T-cell (primary cell): ENCODE data around the gene PSMD14. TPM values are rescaled to one million over a fixed set of nuclear protein-coding genes. Genes with fewer than 3 reads are reported as not detected.

Experiments used
- ATAC-seq, 4 experiments: fragments of 200-7000 bp in 3 of 4; fragments of 150-1000 bp in 1 of 4; cut with Tn5 transposase; replicated peaks in 1 of 4; 1 replicate in 3 of 4; 2 replicates in 1 of 4; pipeline ENCODE4 v1.10.0; 2021; ENCODE audit warnings: moderate library complexity in 3 of 4, mild to moderate bottlenecking in 2 of 4, moderate number of reproducible peaks in 1 of 4
- CTCF ChIA-PET, 2 donors: fragments of 300-600 bp; sonication (Branson Sonifier 250); formaldehyde crosslinking; loops; one replicate each; lab custom pipeline; 2022; ENCODE audit warnings: antibody characterized with exemption in 2 of 2; lab: Charles Lee
- POLR2A ChIA-PET, 2 donors: fragments of 300-600 bp; sonication (Branson Sonifier 250); formaldehyde crosslinking; loops; one replicate each; lab custom pipeline; 2022; ENCODE audit warnings: antibody characterized with exemption in 2 of 2; lab: Charles Lee
- DNase-seq, 35 experiments: peaks; one replicate each; pipeline versions ENCODE4 v3.0.0 to v3.0.0-alpha.2; 2013 to 2023
- H3K27ac ChIP-seq: one replicate; pipeline ENCODE4 v1.5.1; 2013; ENCODE audit warnings: low read length
- H3K27me3 ChIP-seq, 2 experiments: replicated peaks in 1 of 2; 1 replicate in 1 of 2; 2 replicates in 1 of 2; pipeline versions ENCODE4 v1.6.1 to v1.7.0; 2013; ENCODE audit warnings: low read length in 1 of 2, mixed read lengths in 1 of 2; ENCODE audit not compliant: control insufficient read depth in 2 of 2, insufficient read depth in 2 of 2; ENCODE audit errors: extremely low read depth in 1 of 2
- H3K36me3 ChIP-seq, 2 donors: 1 replicate in 1 of 2; 2 replicates in 1 of 2; pipeline versions ENCODE4 v1.6.1 to v1.7.0; 2013; ENCODE audit warnings: low read length in 1 of 2; ENCODE audit not compliant: control insufficient read depth in 2 of 2, insufficient read depth in 1 of 2; ENCODE audit errors: extremely low read depth in 1 of 2
- H3K4me1 ChIP-seq, 2 experiments: 1 replicate in 1 of 2; 2 replicates in 1 of 2; pipeline versions ENCODE4 v1.6.1 to v1.7.0; 2013; ENCODE audit warnings: low read length in 2 of 2, mixed read lengths in 1 of 2; ENCODE audit not compliant: insufficient read depth in 2 of 2, control insufficient read depth in 1 of 2; ENCODE audit errors: extremely low read depth in 1 of 2
- H3K4me3 ChIP-seq, 2 donors: 1 replicate in 1 of 2; 2 replicates in 1 of 2; pipeline versions ENCODE4 v1.5.1 to v1.7.0; 2013; ENCODE audit warnings: mild to moderate bottlenecking in 2 of 2, low read length in 1 of 2, moderate library complexity in 1 of 2; ENCODE audit not compliant: control insufficient read depth in 1 of 2; ENCODE audit errors: extremely low read depth in 1 of 2
- H3K9me3 ChIP-seq: 2 replicates; pipeline ENCODE4 v1.7.0; 2013
- H3K27ac Mint-ChIP-seq, 2 donors: one replicate each; pipeline ENCODE4 v1.8.0; 2020 to 2021; ENCODE audit warnings: mild to moderate bottlenecking in 2 of 2, mixed read lengths in 2 of 2
- H3K27me3 Mint-ChIP-seq, 2 donors: one replicate each; pipeline ENCODE4 v1.8.0; 2021 to 2022; ENCODE audit warnings: mixed read lengths in 2 of 2
- H3K36me3 Mint-ChIP-seq: one replicate; pipeline ENCODE4 v1.8.0; 2021; ENCODE audit warnings: mixed read lengths
- H3K4me1 Mint-ChIP-seq, 3 donors: one replicate each; pipeline ENCODE4 v1.8.0; 2020 to 2022; ENCODE audit warnings: mixed read lengths in 3 of 3, mild to moderate bottlenecking in 1 of 3
- H3K4me3 Mint-ChIP-seq, 3 donors: one replicate each; pipeline ENCODE4 v1.8.0; 2020 to 2022; ENCODE audit warnings: mild to moderate bottlenecking in 3 of 3, mixed read lengths in 3 of 3, moderate library complexity in 3 of 3
- H3K9me3 Mint-ChIP-seq, 3 donors: one replicate each; pipeline ENCODE4 v1.8.0; 2020 to 2022; ENCODE audit warnings: mixed read lengths in 3 of 3
- WGBS: methylation state at CpG from one replicate; pipeline ENCODE4 v1.1.5; 2013; ENCODE audit warnings: missing lambda C conversion rate; ENCODE audit not compliant: insufficient coverage; 5-methylcytosine and 5-hydroxymethylcytosine counted together
- total RNA-seq, 35 experiments: library from RNA in 6 of 35; stranded (reverse) in 6 of 35; fragments of 120-200 nt in 1 of 35; gene quantifications; one replicate each; pipeline versions ENCODE4 v1.2.1 to v1.2.4 and lab custom pipeline; 2013 to 2026

The PSMD14 gene
- total RNA-seq, 5 donors from 2014 or later (not counting 1 experiment from before 2014, with no cell fraction given): 18.7 to 24.9 (median 21.2) TPM

DNA sequence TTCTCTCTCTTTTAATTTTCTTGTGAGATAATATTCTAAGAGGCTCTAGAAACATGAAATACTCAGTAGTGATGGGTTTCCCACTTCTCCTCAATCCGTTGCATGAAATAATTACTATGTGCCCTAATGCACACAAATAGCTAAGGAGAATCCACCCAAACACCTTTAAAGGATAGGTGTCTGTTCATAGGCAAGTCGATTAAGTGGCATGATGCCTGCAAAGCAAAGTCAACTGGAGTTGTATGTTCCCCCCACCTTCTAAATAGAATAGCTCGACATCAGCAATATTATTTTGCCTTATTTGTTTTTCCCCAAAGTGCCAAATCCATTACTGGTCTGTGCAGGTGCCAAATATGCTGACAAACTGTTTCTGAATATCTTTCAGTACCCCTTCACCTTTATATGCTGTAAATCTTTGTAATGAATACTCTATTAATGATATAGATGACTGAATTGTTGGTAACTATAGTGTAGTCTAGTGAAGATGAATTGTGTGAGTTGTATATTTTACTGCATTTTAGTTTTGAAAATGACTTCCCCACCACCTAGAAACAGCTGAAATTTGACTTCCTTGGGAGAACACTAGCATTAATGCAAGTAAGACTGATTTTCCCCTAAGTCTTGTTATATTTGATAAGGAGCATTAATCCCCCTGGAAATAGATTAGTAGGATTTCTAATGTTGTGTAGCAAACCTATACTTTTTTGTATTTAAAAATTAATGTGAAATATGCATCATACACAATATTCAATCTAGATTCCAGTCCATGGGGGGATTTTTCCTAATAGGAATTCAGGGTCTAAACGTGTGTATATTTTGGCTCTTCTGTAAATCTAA is 116.9 kb downstream of the PSMD14 start:
- H3K4me3 Mint-ChIP-seq: peak overlapping the region in 2 of 3 donors; percentile 62 to 77
- H3K36me3 ChIP-seq: no peaks in the 10 kb centered on the region
- CTCF ChIA-PET: interaction anchor here in 1 of 2 donors (0.6 kb wide), 1 partner anchor 582 kb away, joined by 3 read pairs; no protein-coding TSS in a partner anchor
- no peak overlapping the region for H3K27ac ChIP-seq
- no peaks in the 10 kb centered on the region for H3K36me3 Mint-ChIP-seq
- H3K4me1 ChIP-seq: peaks cover 17 to 27% of the 10 kb centered on the region in 2 experiments
- DNase-seq: no peak
- peaks cover 78 to 83% of the 10 kb centered on the region in 2 donors for H3K27me3 Mint-ChIP-seq
- H3K9me3 Mint-ChIP-seq: no peaks in the 10 kb centered on the region
- peak overlapping the region in 1 of 2 donors; percentile 60 for H3K27ac Mint-ChIP-seq
- H3K4me3 ChIP-seq: no peak overlapping the region
- WGBS: 20% methylated on average over 1 of the region's 4 CpGs
- POLR2A ChIA-PET: no interaction called here
- peaks cover 46 to 53% of the 10 kb centered on the region in 2 experiments for H3K27me3 ChIP-seq
- H3K9me3 ChIP-seq: no peaks in the 10 kb centered on the region
- ATAC-seq: no peak
- H3K4me1 Mint-ChIP-seq: peaks cover 31 to 41% (median 37%) of the 10 kb centered on the region in 3 donors

DNA sequence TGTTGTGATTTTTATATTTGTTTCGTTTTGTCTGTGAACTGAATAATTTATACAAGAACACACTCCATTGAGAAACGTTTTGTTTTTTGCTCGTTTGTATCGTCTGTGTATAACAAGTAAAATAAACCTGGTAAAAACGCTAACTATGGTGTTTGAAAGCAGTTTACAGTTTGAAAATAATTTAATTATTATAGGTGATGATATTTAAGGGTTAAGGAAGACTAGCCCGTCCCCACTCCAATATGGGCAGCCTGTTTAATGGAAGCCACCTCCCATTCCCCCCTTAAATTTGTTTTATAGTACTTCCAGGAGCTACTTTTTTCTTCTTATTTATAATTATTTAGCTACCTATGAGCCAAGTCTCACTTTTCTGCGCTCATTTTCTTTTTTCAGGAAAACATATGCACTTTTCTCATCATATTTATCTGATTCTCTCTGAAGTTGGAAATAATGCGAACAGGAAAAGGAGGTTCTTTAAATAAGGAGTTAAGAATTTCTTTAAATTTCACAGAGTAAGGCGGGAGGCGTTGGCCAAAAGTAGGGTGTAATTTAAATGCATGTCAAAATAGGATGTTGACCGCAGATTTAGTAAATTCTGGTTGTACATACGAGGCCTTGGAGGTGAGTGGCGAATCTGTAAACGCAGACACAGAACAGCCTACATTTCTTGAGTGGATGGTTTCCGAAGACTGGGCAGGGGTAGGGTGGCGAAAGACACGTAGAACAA is 117.7 kb downstream of the PSMD14 start:
- DNase-seq (no peak), ATAC-seq (no peak)
- no peaks in the 10 kb centered on the region for H3K9me3 ChIP-seq
- WGBS: 44% methylated on average over 5 of the region's 17 CpGs
- Mint-ChIP-seq H3K4me3 (peak overlapping the region in 1 of 3 donors; percentile 76), H3K9me3 (no peaks in the 10 kb centered on the region), H3K4me1 (peaks cover 31 to 38% (median 37%) of the 10 kb centered on the region in 3 donors), H3K36me3 (no peaks in the 10 kb centered on the region), H3K27me3 (peaks cover 75 to 83% of the 10 kb centered on the region in 2 donors), H3K27ac (no peak overlapping the region)
- H3K27me3 ChIP-seq: peaks cover 44 to 48% of the 10 kb centered on the region in 2 experiments
- no peaks in the 10 kb centered on the region for H3K36me3 ChIP-seq
- ChIA-PET CTCF (interaction anchor here in 1 of 2 donors (0.6 kb wide), 1 partner anchor 583 kb away, joined by 3 read pairs; no protein-coding TSS in a partner anchor), POLR2A (no interaction called here)
- peak overlapping the region in 1 of 2 donors; percentile 32 for H3K4me3 ChIP-seq
- H3K27ac ChIP-seq: no peak overlapping the region
- H3K4me1 ChIP-seq: peaks cover 17 to 27% of the 10 kb centered on the region in 2 experiments

DNA sequence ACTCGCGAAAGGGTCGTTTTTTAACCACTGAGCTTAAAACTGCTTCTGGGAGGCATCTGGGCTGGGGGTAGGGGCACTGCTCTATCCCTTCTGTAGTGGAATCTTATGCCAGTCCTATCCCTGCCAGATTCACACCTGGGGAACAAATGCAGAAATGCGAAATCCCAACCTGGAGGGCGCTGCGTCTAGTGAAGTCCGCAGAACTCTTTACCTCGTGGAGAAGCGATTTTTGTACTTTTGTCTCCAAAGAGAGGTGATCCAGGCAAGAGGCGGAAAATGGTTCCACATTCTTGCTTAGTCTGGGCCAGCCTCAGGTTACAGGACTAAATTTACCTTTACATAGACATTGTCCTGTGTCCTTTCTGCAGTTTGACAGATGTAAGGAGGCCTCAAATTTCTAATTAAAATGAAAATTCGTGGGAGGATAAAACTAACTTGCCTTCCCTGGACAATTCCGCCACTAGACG is 118.3 kb downstream of the PSMD14 start:
- no peak for DNase-seq
- peaks cover 31 to 38% (median 37%) of the 10 kb centered on the region in 3 donors for H3K4me1 Mint-ChIP-seq
- 20% methylated on average over 1 of the region's 13 CpGs for WGBS
- no peak overlapping the region for H3K27ac Mint-ChIP-seq
- H3K27me3 ChIP-seq: peaks cover 40 to 48% of the 10 kb centered on the region in 2 experiments
- H3K4me3 Mint-ChIP-seq: peak overlapping the region; percentile 28 to 76 (median 34)
- no peaks in the 10 kb centered on the region for H3K36me3 Mint-ChIP-seq
- H3K27ac ChIP-seq: no peak overlapping the region
- H3K4me1 ChIP-seq: peaks cover 17 to 27% of the 10 kb centered on the region in 2 experiments
- no peaks in the 10 kb centered on the region for H3K9me3 ChIP-seq
- ChIA-PET POLR2A (no interaction called here), CTCF (no interaction called here)
- H3K27me3 Mint-ChIP-seq: peaks cover 72 to 81% of the 10 kb centered on the region in 2 donors
- H3K4me3 ChIP-seq: peak overlapping the region in 1 of 2 donors; percentile 41
- no peak for ATAC-seq
- H3K9me3 Mint-ChIP-seq: no peaks in the 10 kb centered on the region
- no peaks in the 10 kb centered on the region for H3K36me3 ChIP-seq

DNA sequence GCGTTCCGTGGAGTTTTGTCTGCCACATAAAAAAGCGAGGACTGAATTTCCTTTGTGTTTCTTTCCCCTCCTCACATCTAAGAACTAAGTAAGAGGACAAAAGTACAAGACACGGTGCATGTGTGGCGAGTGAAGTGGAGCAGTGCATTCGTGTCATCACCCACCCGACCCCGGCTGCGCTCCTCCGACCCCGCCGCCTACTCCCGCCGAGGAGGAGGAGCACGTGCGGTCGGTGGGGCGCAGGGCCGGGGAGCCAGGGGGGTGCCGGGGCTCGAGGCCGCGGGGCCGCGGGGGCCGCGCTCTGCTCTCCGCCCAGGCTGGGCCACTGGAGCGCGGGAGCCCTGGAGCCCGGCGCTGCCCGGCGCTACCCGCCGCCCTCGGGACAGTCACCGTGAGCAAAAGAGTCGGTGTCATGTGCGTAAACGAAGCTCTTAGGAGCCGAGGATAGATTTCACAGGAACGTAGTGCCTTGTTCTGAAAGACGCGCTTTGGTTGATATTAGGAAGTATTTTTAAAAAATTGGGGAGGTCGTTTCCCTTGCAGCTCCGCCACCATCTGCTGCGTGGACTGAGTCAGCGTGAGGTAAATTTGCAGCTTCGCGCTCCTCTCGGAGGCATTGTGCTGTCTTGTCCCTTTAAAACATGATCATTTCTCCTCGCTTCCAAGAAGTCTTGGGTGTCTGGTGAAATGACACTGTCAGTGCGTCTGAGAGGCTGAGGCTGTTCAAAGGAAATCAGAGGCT is 118.9 kb downstream of the PSMD14 start:
- 6% methylated on average over 49 of the region's 54 CpGs for WGBS
- Mint-ChIP-seq H3K27ac (no peak overlapping the region), H3K4me3 (peak overlapping the region; percentile 47 to 76 (median 53)), H3K36me3 (no peaks in the 10 kb centered on the region), H3K9me3 (no peaks in the 10 kb centered on the region), H3K4me1 (peaks cover 31 to 38% (median 37%) of the 10 kb centered on the region in 3 donors), H3K27me3 (peaks cover 72 to 81% of the 10 kb centered on the region in 2 donors)
- Histone ChIP-seq H3K4me3 (peak overlapping the region; percentile 6 to 41), H3K9me3 (no peaks in the 10 kb centered on the region), H3K27ac (no peak overlapping the region), H3K27me3 (peaks cover 34 to 43% of the 10 kb centered on the region in 2 experiments), H3K36me3 (no peaks in the 10 kb centered on the region), H3K4me1 (peaks cover 17 to 27% of the 10 kb centered on the region in 2 experiments)
- ChIA-PET CTCF (interaction anchor here in 1 of 2 donors (0.9 kb wide), 1 partner anchor 11 kb away, joined by 3 read pairs; the partner anchor contains the start of gene TBR1), POLR2A (no interaction called here)
- DNase-seq (peak in 2 of 35 experiments; percentile 7 to 24), ATAC-seq (peak in 2 of 4 experiments; percentile 24 to 26)

DNA sequence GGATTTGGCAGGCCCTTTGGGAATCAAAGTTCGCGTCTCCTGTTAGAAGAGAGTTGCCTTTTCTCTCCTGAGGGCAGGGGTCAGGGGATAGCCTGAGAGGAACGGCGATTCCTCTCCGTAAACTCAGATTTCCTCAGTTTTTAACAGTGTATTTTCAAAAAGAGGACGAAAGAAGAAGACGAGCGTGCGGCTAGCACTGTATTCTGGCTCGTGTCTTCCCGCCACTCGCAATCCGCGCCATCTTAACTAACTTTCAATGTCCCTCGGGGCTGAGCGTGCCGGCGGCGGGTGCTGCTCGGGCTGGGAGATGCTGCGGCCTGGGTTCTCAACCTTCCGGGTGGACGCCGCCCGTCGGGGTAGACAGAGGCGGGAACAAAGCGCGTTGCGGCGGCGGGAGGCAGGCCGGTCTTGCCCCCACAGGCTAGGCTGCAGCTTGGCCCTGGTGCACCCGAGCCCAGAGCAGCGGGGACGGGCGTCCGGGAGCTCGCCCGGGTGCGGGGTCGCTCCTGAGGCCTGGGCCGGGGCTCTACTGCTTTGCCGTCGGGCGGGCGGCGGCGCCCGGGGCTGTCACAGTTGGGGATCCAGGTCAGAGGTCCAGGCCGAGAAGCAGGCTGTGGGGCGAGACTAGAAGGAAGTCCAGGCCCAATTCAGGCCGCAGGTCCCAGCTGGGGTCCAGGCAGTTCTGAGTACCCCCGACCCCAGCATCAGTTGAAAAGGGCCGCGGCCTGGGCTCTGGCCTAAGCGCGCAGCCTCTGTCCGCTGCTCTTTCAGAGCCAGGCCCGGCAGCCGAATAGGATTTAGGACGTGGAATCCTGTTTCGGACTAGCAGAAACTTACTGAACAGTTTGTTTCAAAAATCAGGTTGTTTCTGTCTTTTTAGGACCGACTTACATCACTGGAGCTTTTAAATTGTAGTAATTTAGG is 119.7 kb downstream of the PSMD14 start:
- H3K9me3 Mint-ChIP-seq: no peaks in the 10 kb centered on the region
- Histone ChIP-seq H3K27ac (no peak overlapping the region), H3K9me3 (no peaks in the 10 kb centered on the region), H3K36me3 (no peaks in the 10 kb centered on the region), H3K4me3 (peak overlapping the region; percentile 6 to 41), H3K27me3 (peaks cover 26 to 37% of the 10 kb centered on the region in 2 experiments), H3K4me1 (peaks cover 17 to 27% of the 10 kb centered on the region in 2 experiments)
- peak overlapping the region; percentile 47 to 76 (median 53) for H3K4me3 Mint-ChIP-seq
- CTCF ChIA-PET: interaction anchor here in 1 of 2 donors (0.9 kb wide), 1 partner anchor 12 kb away, joined by 3 read pairs; the partner anchor contains the start of gene TBR1
- POLR2A ChIA-PET: no interaction called here
- ATAC-seq: peak in 1 of 4 experiments; percentile 40
- 37% methylated on average over 63 of the region's 64 CpGs for WGBS
- DNase-seq: peak in 1 of 35 experiments; percentile 10
- H3K36me3 Mint-ChIP-seq: no peaks in the 10 kb centered on the region
- H3K27ac Mint-ChIP-seq: no peak overlapping the region
- peaks cover 67 to 76% of the 10 kb centered on the region in 2 donors for H3K27me3 Mint-ChIP-seq
- peaks cover 28 to 33% (median 30%) of the 10 kb centered on the region in 3 donors for H3K4me1 Mint-ChIP-seq
